ENCODE measurements around the gene SCRN2. TPM values are rescaled to one million over a fixed set of nuclear protein-coding genes. Genes with fewer than 3 reads are reported as not detected.
A peak's percentile ranks its signal among the peaks of the same experiment; 100 is the strongest.

Gene SCRN2
- total RNA-seq, 1 donor from 2014 or later, result 33.1 TPM

DNA sequence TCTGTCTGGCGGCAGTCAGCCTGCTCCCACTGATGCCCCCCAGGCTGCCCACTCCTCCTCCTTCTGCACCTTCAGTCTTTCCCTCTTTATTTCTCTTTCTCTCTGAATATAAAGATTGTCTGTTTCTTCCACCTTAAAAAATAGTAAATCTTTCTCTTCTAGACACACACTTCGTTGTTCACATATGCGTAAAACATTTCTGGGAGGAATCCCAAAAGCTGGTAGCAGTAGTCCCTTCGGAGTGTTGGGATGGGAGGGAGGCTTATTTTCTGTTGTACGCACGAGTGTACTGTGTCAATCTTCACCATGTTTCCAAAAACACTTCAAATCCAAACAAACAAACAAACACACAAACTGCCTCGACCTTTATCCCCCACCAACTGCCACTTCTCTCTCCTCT is 29.4 kb downstream of the SCRN2 start:
- peaks cover 0 to 39% of the 10 kb centered on the region in 2 donors for H3K36me3 ChIP-seq
- H3K27me3 ChIP-seq, result no peaks in the 10 kb centered on the region
- no peak overlapping the region for H3K27ac ChIP-seq
- intact Hi-C loops (cut with DNase I), result no loop called here
- peaks cover 15% of the 10 kb centered on the region for H3K4me1 ChIP-seq
- no peaks in the 10 kb centered on the region for H3K9me3 ChIP-seq
- no peak for DNase-seq (ENCODE audit: extremely low spot score in 2 of 2)
- no peak overlapping the region for H3K4me3 ChIP-seq
- no peak for TF ChIP-seq POLR2A (IDR thresholded peaks at IDR 0.05)
- TF ChIP-seq, protein P1, sequence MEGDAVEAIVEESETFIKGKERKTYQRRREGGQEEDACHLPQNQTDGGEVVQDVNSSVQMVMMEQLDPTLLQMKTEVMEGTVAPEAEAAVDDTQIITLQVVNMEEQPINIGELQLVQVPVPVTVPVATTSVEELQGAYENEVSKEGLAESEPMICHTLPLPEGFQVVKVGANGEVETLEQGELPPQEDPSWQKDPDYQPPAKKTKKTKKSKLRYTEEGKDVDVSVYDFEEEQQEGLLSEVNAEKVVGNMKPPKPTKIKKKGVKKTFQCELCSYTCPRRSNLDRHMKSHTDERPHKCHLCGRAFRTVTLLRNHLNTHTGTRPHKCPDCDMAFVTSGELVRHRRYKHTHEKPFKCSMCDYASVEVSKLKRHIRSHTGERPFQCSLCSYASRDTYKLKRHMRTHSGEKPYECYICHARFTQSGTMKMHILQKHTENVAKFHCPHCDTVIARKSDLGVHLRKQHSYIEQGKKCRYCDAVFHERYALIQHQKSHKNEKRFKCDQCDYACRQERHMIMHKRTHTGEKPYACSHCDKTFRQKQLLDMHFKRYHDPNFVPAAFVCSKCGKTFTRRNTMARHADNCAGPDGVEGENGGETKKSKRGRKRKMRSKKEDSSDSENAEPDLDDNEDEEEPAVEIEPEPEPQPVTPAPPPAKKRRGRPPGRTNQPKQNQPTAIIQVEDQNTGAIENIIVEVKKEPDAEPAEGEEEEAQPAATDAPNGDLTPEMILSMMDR (IDR thresholded peaks at IDR 0.05), result no peak
- TF ChIP-seq POLR2AphosphoS5 (IDR thresholded peaks at IDR 0.05; ENCODE audit: insufficient read depth in 1 of 2, low read depth in 1 of 2), result no peak

DNA sequence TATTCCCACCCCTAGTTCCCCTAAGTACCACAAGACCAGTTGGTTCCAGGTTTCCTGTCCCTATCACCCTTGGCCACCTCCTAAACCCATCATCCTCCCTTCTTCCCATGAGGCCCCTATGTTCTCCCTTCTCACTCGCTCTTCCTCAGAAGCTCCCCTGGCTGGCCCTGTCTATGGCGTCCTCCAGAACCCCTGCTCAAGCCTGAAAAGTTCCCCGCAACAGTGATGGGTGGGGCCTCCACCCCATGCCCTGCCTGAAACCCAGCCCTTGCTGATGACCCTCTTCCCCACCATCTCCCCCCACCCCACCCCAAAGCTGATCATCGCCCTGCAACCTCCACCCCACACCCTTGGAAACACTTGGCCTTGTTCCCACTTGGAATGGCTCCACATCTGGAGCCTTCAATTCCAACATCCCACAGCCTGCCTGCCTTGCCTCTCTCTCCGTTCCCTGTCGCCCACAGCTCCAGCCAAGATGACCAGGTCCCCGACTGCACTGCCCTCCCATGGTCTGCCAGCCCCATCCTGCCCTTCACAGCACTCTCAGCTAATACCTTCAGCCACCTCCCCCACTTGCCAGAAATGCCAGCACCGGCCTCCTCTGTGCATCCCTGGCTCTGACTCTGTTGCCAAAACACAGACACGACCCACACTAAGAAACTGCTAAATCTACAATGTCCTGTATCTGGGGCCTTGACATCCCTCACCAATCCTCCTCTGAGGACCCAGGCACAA is 30.0 kb downstream of the SCRN2 start:
- H3K36me3 ChIP-seq, result peaks cover 0 to 32% of the 10 kb centered on the region in 2 donors
- no peak overlapping the region for H3K27ac ChIP-seq
- H3K9me3 ChIP-seq, result no peaks in the 10 kb centered on the region
- intact Hi-C loops (cut with DNase I), result no loop called here
- peaks cover 15% of the 10 kb centered on the region for H3K4me1 ChIP-seq
- H3K4me3 ChIP-seq, result no peak overlapping the region
- H3K27me3 ChIP-seq, result no peaks in the 10 kb centered on the region
- no peak for DNase-seq (ENCODE audit: extremely low spot score in 2 of 2)
- TF ChIP-seq POLR2AphosphoS5 (IDR thresholded peaks at IDR 0.05; ENCODE audit: insufficient read depth in 1 of 2, low read depth in 1 of 2) (no peak), POLR2A (IDR thresholded peaks at IDR 0.05) (no peak)
- TF ChIP-seq, protein P1 (IDR thresholded peaks at IDR 0.05), result no peak

DNA sequence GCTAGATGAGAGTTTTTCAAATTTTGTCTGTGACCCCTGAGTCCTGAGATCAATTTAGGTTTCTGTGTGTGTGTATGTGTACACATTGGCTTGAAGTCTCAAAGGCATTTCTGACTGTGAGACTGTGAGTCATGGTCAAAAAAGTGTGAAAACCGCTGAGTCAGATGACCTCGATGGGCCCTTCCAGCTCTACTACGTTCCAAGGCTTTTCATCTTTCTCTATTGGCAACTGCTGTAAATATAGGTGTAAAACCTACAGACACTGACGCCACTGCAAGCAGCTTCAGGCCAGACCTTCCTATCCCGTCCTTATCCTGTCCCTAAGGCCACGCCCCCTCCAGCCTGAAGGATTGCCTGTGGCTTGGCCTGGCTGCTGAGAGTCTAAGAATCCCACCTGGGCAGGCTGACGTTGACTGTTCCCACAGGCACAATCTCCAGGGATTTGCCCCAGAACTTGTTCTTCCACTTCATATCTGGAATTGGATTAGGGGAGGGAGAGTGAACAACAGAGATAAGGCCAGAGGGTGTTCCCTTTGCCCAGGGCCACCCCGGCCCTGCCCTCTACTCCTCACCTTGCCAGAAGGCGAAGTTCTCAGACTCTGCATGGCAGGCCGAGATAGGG is 30.8 kb downstream of the SCRN2 start:
- intact Hi-C loops (cut with DNase I), result no loop called here
- Histone ChIP-seq H3K36me3 (peaks cover 0 to 26% of the 10 kb centered on the region in 2 donors), H3K27me3 (no peaks in the 10 kb centered on the region), H3K4me1 (peaks cover 15% of the 10 kb centered on the region), H3K4me3 (no peak overlapping the region), H3K27ac (no peak overlapping the region), H3K9me3 (no peaks in the 10 kb centered on the region)
- DNase-seq (ENCODE audit: extremely low spot score in 2 of 2), result no peak
- peak in 1 of 2 donors; percentile 44 for TF ChIP-seq POLR2AphosphoS5 (IDR thresholded peaks at IDR 0.05; ENCODE audit: insufficient read depth in 1 of 2, low read depth in 1 of 2)
- TF ChIP-seq, protein P1 (IDR thresholded peaks at IDR 0.05), result no peak

DNA sequence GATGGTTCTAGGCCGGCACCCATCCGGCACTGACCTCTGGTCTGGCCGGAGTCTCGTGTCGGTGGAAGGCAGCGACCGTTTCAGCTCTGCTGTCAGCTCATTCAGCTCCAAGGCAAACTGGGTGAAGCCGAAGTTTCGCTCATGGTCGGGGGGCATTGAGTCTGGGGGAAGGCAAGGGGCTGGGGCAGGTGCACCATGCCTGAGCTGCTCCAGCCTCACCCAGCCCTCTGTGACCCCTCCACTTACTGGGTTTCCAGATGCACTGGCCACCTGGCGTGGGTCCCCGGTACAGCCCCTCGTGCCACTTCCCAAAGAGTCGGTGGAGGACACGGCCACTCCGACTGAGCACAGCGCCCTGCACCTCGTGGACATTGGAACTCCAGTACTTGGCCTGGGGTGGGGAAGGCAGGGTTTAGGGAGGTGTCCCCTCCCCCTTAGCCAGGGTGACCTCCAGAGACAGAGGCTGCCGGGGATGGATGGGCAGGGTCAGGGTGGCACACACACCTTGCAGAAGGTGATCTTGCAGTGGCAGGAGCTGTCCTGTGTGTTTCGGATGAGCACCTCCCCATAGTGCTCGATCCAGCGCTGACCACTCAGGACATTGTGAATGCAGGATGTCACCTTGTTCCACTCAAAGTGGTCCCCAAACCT is 32.1 kb downstream of the SCRN2 start:
- no peak overlapping the region for H3K27ac ChIP-seq
- intact Hi-C loops (cut with DNase I), result no loop called here
- peaks cover 0 to 16% of the 10 kb centered on the region in 2 donors for H3K36me3 ChIP-seq
- no peaks in the 10 kb centered on the region for H3K9me3 ChIP-seq
- H3K4me1 ChIP-seq, result peaks cover 15% of the 10 kb centered on the region
- H3K27me3 ChIP-seq, result no peaks in the 10 kb centered on the region
- H3K4me3 ChIP-seq, result no peak overlapping the region
- no peak for TF ChIP-seq POLR2A (IDR thresholded peaks at IDR 0.05)
- TF ChIP-seq, protein P1 (IDR thresholded peaks at IDR 0.05), result no peak
- no peak for TF ChIP-seq POLR2AphosphoS5 (IDR thresholded peaks at IDR 0.05; ENCODE audit: insufficient read depth in 1 of 2, low read depth in 1 of 2)
- peak in 1 of 2 donors; percentile 46 for DNase-seq (ENCODE audit: extremely low spot score in 2 of 2)
